ENCODE measurements around the gene IFRD2.

GRCh38 chr3:50316657-50317242 is 24.5 kb upstream of the IFRD2 start:
- no peak for TF ChIP-seq CTCF (IDR thresholded peaks at IDR 0.05)
- TF ChIP-seq POLR2A (IDR thresholded peaks at IDR 0.05) = no peak
